ENCODE data around the gene TOR3A.

The TOR3A gene

GRCh38 chr1:179077396-179077795 is 4.5 kb upstream of the TOR3A start:
- no peak for DNase-seq

DNA sequence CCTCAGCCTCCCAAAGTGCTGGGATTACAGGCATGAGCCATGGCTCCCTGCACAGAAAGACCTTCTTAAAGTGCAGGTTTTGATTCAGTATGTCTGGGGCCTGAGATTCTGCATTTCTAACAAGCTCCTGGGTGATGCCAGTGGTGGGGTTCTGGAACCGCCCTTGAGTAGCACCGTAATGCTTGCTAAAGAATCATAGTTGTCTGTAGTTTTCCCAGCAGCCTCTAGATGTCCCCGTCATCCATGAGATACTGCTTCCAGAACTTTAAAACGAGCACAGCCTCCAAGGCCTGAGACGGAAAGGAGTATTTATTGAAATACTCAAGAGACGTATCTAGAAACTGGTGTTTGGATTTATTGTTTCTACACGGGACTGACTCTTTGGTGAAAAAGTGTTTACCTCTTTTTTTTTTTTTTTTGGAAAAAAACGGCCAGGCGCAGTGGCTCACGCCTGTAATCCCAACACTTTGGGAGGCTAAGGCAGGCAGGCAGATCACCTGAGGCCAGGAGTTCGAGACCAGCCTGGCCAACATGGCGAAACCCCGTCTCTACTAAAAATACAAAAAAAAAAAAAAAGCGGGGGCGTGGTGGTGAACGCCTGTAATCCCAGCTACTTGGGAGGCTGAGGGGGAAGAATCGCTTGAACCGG is 2.6 kb upstream of the TOR3A start:
- peak; percentile 73 to 80 for DNase-seq

DNA sequence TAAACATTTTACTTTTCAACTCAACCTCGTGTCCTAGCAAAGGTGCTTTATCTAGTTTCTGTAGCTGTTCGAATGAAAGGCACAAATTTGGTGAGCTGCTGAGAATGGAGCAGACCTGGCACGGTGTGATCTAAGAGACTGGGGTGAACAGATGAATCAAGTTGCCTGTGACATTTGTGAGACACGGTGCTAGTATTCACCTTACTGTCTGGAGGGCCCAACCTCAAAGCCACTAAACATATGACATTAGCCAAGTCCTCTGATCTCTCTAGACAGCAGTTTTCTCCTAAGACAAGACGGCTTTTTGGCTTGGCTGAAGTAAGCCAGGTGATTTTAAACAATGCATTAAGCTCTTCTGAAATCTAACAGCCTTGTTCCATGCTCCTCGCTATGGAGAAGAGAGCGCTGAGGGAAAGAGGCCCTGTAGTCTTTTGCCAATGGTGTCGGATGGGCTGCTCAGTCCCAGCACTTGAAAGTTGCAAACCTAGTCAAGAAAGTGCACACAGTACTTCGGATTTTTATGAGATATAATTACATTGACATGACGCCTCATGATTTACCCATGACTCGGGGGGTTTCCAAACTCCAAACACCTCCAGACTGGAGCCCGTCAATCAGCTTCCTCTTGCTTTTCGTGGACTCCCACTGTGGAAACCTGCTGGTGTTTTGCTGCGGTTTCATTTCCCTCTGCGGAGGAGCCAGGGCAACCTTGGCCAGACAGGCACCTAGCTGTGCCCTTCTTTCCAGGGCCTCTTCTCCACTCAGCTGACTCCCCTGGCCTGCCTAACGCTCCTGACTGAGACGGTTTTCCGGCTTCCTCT is 794 bp upstream of the TOR3A start:
- peak; percentile 59 to 74 for DNase-seq

DNA sequence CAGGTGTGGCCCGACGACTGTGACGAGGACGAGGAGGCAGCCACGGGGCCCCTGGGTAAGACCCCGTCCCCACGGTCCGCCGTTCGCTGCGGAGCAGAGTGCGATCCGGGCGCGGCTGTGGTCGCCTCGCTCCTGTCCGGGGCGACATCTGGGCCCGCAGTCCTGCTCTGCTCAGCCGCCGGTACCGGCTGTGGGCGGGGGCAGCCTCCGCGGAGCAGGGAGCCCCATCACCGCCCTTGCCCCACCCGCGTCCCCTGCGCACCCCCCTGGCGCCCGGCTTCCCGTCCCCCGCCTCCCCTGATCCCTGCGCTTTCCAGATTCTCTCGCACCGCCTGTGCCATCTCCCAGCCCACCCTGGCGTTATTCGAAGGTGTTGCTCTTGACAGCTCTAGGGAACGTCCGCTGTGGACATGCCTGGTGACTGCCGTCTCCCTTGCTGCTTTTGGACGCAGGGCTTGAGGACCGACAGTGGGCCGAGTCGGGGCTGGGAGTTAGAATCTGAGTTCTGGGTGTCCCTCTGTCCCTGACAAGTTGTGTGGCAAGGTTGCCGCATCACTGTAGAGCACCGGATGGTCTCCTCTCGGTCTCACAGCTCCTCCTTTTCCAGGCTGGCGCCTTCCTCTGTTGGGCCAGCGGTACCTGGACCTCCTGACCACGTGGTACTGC is 596 bp downstream of the TOR3A start:
- DNase-seq: peak; percentile 27 to 30

DNA sequence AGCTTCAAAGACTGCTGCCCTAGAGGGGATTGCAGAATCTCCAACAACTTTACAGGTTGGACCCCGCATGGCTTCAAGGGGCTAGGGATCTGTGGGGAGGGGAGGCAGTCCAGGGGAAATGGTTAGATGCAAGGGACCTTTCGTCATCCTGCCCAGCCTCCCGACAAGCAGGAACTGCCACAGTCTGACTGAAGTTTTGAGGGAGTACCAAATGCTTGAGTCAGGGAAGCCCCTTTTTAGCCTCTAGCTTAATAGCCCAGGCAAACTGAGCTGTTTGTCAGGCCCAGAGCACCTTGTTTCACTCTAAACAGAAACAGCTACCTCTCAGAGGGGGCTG is 1.1 kb downstream of the TOR3A start:
- peak; percentile 40 to 45 for DNase-seq

- DNase-seq: peak in 1 of 2 donors; percentile 36
Observed at GRCh38 chr1:179083533-179083932, 1.7 kb downstream of the TOR3A start.

DNA sequence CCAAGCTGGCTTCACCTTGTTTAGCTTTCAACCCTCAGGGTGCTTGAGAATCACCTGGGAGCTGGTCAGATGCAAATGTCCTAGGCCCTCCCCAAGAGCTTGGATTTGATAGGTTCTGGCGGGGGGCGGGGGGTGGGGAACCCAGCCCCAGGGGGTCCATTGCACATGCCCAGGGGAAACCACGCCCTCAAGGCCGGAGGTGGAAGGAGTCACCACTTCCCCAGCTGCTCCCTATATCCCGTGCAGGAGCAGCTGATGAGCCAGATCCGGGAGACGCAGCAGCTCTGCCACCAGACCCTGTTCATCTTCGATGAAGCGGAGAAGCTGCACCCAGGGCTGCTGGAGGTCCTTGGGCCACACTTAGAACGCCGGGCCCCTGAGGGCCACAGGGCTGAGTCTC is 5.8 kb downstream of the TOR3A start:
- DNase-seq: no peak

- DNase-seq: no peak
Observed at GRCh38 chr1:179089827-179090482, 8.1 kb downstream of the TOR3A start.

DNA sequence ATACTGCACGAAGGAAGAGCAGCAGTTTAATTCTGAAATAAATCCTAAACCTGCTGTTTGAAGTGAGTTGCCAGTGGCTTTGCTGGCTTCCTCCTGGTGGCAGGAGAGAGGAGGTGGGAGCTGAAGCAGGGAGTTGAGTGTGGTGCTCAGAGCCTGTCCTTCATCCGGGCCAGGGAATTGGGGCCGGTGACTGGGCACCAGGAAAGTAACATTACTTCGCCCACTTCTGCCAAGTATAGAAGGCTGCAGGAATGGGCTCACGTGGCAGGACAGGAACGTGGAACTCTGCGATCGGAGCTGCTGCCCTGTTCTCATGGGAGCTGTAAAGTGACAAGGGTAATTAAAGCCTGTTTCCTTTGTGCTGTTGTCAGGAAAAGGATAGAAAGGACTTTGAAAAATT is 8.7 kb downstream of the TOR3A start:
- DNase-seq: no peak

DNA sequence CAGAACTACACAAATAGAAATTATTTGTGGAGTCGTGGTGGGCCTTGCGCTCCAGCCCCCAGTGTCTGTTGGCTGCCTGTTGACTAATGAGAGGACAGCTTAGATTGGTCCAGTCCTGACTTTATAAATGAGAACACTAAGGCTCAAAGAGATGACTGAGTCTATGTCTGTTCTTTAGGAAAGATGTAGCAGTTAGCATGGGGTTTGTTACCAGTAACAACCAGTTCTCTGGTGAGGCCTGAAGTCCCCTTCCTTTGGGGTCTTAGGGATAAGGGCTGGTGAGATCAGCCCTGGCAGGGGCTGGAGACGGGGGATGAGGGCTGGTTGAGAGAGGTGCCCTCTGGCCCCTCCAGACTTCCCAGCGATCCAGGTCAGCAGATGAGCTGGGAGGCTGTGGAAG is 9.1 kb downstream of the TOR3A start:
- no peak for DNase-seq

DNA sequence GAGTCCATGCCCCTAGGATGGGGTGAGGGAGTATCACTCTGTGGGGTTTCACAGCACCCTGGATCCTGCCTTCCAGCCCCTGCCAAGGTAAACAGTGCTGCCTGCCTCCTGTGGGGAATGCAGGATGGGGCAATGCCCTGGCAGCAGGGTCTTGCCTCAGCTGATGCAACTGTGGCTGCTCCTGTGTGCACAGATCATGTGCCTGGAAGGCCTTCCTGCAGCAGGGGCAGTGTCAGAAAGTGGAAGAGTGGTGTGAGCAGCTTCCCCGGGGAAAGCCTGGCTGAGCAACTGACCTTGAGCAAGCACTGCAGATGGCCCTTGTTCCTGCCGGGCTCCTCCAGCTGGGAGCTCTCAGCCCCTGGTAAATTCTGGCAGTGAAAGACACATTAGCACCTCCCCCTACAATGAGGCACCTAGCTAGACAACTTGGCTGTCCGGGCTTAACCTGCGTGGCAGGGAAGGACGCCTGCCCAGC is 9.9 kb downstream of the TOR3A start:
- no peak for DNase-seq

- no peak for DNase-seq
Observed at GRCh38 chr1:179092896-179093461, 11.1 kb downstream of the TOR3A start.

GRCh38 chr1:179094818-179095217 is 12.9 kb downstream of the TOR3A start:
- DNase-seq: no peak

DNA sequence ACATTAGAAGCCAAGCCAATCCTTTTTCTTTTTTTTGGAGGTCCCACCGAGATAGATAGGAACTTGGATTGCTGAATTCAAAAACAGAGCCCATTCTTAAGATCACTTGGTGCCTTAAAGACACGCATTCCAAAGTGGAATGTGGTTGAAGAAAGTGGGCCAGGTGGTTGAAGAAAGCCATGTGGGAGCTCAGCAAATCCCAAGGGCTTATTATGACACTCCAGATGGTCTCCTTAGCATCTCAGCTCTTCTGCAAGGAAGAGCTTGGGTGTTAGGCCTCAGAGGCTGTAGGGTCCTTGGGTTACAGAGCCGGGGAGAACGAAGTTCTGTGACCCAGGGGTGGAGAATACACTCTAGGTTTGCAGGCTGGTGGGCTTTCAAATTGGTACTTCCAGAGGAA is 13.5 kb downstream of the TOR3A start:
- no peak for DNase-seq

- DNase-seq: no peak
Observed at GRCh38 chr1:179095924-179096323, 14.1 kb downstream of the TOR3A start.

- DNase-seq: no peak
Observed at GRCh38 chr1:179099891-179100290, 18.0 kb downstream of the TOR3A start.

DNA sequence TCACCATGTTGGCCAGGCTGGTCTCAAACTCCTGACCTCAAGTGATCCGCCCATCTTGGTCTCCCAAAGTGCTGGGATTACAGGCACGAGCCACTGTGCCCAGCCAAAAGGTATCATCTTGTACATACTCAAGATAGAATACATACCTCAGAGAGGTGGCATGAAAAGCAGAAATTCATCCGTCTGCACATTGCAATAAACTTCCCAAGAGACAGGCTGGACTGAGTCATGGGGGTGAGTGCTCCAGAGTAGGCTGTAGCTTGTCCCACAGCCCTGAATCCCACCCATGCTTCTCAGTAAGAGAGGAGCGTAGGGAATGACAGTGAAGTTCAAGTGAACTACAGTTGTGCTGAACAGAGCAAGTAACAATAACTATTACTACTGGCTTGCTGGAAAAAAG is 19.7 kb downstream of the TOR3A start:
- no peak for DNase-seq

DNA sequence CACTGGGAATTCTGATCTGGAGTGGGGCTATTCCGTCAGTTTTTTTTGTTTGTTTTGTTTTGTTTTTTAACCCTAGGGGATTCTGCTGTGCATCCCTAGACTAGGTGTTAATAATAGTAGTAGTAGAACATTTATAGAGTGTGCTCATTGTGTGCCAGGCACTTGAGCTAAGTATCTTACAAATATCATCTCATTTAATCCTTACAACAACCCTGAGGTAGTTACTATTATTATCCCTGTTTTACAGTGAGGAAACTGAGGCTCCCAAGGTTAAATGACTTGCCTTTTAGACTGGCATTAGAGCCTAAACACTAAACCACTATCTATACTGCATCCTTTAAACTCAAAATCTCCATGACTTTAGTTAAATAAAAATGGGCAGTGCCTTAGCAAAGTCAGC is 22.1 kb downstream of the TOR3A start:
- DNase-seq: no peak

GRCh38 chr1:179104611-179105250 is 22.9 kb downstream of the TOR3A start:
- no peak for DNase-seq

DNA sequence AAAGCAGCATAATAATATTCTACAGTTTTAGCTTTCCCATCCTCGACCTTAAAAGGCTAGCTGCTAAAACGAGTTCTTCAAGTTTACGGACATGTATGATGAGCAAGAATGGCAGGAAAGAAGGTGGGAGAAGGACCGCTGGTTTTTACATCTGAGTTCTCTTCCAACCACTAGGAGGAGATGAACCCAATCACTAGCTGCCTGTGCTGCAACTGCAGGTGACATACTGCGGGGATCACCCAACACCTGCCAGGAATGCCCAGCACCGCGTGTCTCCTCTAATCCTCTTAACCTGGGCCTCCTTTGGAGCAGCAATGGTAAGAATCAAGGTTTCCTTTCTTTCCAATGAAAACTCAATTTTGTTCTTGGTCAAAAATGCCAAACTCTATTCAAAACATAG is 23.5 kb downstream of the TOR3A start:
- no peak for DNase-seq

DNA sequence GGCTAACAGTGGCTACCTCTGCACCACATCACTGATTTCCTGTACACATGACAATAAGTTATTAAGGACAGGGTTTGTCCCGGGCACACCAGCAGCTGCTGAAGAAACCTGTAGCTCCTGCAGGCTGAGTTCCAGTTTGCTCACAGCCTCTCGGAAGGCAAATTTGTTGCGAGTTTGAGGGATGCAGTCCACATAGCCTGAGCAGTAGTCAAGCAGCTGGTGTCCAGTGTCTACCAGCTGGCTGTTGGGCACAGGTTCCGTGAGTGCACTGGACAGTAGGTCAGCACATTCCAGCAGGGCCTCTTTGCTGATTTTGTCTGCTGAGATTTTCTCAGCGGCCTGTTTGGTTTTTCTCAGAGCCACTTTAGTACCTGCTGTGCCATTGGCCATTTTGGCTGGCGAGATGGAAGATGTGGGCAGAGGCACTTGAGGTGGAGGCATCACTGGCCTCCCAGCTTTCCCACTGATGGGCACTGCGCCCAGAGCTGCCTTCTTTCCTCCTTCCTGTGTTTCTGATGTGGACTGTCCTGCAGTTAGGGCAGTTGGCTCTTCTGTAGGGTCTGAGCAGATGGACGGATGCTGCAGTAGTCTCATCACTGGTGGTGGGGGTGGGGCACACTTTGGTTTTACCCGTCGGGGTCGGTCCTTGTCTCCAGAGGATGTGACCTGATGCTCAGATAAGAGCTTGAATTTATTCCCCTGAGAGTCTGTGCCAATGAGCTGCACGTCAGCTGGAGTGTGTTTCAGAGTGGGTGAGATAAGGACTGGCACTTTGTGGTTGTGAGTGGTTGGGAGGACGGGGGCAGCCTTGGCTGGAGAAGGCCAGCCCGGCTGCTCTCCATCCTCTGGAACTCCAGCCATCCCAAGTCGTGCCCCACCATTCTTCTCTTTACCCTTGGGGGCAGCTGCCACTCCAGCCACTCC is 26.1 kb downstream of the TOR3A start:
- DNase-seq: no peak

Data from CD4-positive, alpha-beta T cell treated with Interleukin-4 for 1 hour (primary cell).